ENCODE results near the gene AKR1E2. TPM values are rescaled to one million over a fixed set of nuclear protein-coding genes. Genes with fewer than 3 reads are reported as not detected.

The AKR1E2 gene
- total RNA-seq, 1 donor = 19.3 TPM

GRCh38 chr10:4846775-4847174, 20.8 kb downstream of the AKR1E2 start:
- H3K4me3 ChIP-seq (ENCODE audit: low read length) = no peak overlapping the region
- H3K9me3 ChIP-seq (ENCODE audit: low read depth, low read length) = no peaks in the 10 kb centered on the region
- peaks cover 15% of the 10 kb centered on the region for H3K4me1 ChIP-seq (ENCODE audit: insufficient read depth, low read length)
- H3K27me3 ChIP-seq (ENCODE audit: insufficient read depth, low read length) = no peaks in the 10 kb centered on the region

- peaks cover 15% of the 10 kb centered on the region for H3K4me1 ChIP-seq (ENCODE audit: insufficient read depth, low read length)
- no peaks in the 10 kb centered on the region for H3K9me3 ChIP-seq (ENCODE audit: low read depth, low read length)
- no peak overlapping the region for H3K4me3 ChIP-seq (ENCODE audit: low read length)
- H3K27me3 ChIP-seq (ENCODE audit: insufficient read depth, low read length) = no peaks in the 10 kb centered on the region
Observed at GRCh38 chr10:4847561-4848355, 21.8 kb downstream of the AKR1E2 start.

- Histone ChIP-seq H3K4me1 (ENCODE audit: insufficient read depth, low read length) (peaks cover 15% of the 10 kb centered on the region), H3K9me3 (ENCODE audit: low read depth, low read length) (no peaks in the 10 kb centered on the region), H3K27me3 (ENCODE audit: insufficient read depth, low read length) (no peaks in the 10 kb centered on the region), H3K4me3 (ENCODE audit: low read length) (no peak overlapping the region)
Observed at GRCh38 chr10:4848356-4849041, 22.5 kb downstream of the AKR1E2 start.

- no peaks in the 10 kb centered on the region for H3K27me3 ChIP-seq (ENCODE audit: insufficient read depth, low read length)
- no peaks in the 10 kb centered on the region for H3K9me3 ChIP-seq (ENCODE audit: low read depth, low read length)
- peaks cover 15% of the 10 kb centered on the region for H3K4me1 ChIP-seq (ENCODE audit: insufficient read depth, low read length)
- H3K4me3 ChIP-seq (ENCODE audit: low read length) = no peak overlapping the region
Observed at GRCh38 chr10:4849042-4849402, 23.0 kb downstream of the AKR1E2 start.

- Histone ChIP-seq H3K4me1 (ENCODE audit: insufficient read depth, low read length) (peaks cover 15% of the 10 kb centered on the region), H3K4me3 (ENCODE audit: low read length) (no peak overlapping the region), H3K9me3 (ENCODE audit: low read depth, low read length) (no peaks in the 10 kb centered on the region), H3K27me3 (ENCODE audit: insufficient read depth, low read length) (no peaks in the 10 kb centered on the region)
Observed at GRCh38 chr10:4849555-4850242, 23.7 kb downstream of the AKR1E2 start.

- Histone ChIP-seq H3K4me1 (ENCODE audit: insufficient read depth, low read length) (peaks cover 15% of the 10 kb centered on the region), H3K27me3 (ENCODE audit: insufficient read depth, low read length) (no peaks in the 10 kb centered on the region), H3K9me3 (ENCODE audit: low read depth, low read length) (no peaks in the 10 kb centered on the region), H3K4me3 (ENCODE audit: low read length) (no peak overlapping the region)
Observed at GRCh38 chr10:4850397-4850796, 24.4 kb downstream of the AKR1E2 start.

GRCh38 chr10:4851176-4851575, 25.2 kb downstream of the AKR1E2 start:
- H3K27me3 ChIP-seq (ENCODE audit: insufficient read depth, low read length) = no peaks in the 10 kb centered on the region
- no peaks in the 10 kb centered on the region for H3K9me3 ChIP-seq (ENCODE audit: low read depth, low read length)
- H3K4me3 ChIP-seq (ENCODE audit: low read length) = no peak overlapping the region
- peaks cover 15% of the 10 kb centered on the region for H3K4me1 ChIP-seq (ENCODE audit: insufficient read depth, low read length)

DNA sequence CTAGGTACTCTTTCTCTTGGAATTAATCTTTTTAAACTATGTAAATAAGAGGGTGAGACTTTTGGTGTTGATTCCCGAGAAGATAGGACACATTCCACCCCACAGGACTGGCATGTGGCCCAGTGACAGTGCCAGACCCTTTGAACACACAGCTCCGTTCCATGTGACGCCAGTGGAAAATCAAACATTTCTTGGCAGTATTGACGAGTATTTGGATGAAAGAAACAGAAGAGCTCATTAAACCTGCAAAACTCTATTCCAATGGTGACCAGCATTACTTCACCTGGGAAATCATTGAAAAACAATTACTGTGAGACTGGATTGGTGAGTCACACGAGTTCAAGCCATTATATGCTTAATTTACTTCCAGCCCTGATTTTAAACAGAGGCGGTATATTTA, 25.8 kb downstream of the AKR1E2 start:
- H3K4me3 ChIP-seq (ENCODE audit: low read length) = no peak overlapping the region
- no peaks in the 10 kb centered on the region for H3K9me3 ChIP-seq (ENCODE audit: low read depth, low read length)
- peaks cover 15% of the 10 kb centered on the region for H3K4me1 ChIP-seq (ENCODE audit: insufficient read depth, low read length)
- no peaks in the 10 kb centered on the region for H3K27me3 ChIP-seq (ENCODE audit: insufficient read depth, low read length)

GRCh38 chr10:4865945-4866661, 40.1 kb downstream of the AKR1E2 start:
- Histone ChIP-seq H3K4me3 (ENCODE audit: low read length) (no peak overlapping the region), H3K27me3 (ENCODE audit: insufficient read depth, low read length) (no peaks in the 10 kb centered on the region), H3K9me3 (ENCODE audit: low read depth, low read length) (no peaks in the 10 kb centered on the region), H3K4me1 (ENCODE audit: insufficient read depth, low read length) (no peaks in the 10 kb centered on the region)

DNA sequence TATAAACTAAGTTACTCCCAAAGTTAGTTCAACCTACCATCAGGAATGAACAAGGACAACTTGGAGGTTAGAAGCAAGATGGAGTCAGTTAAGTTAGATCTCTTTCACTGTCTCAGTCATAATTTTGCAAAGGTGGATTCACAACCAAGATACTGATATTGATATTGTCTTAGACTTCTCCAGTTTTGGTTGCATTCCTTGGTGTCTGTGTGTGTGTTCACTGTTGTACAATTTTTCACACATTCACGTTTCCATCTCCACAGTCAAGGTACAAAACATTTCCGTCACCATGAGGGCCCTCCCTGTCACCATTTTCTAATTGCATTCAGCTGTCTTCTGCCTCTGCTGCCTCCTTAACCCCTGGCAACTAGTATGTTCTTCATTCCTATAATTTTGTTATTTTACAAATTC, 41.1 kb downstream of the AKR1E2 start:
- no peaks in the 10 kb centered on the region for H3K9me3 ChIP-seq (ENCODE audit: low read depth, low read length)
- no peaks in the 10 kb centered on the region for H3K27me3 ChIP-seq (ENCODE audit: insufficient read depth, low read length)
- no peak overlapping the region for H3K4me3 ChIP-seq (ENCODE audit: low read length)
- H3K4me1 ChIP-seq (ENCODE audit: insufficient read depth, low read length) = no peaks in the 10 kb centered on the region

DNA sequence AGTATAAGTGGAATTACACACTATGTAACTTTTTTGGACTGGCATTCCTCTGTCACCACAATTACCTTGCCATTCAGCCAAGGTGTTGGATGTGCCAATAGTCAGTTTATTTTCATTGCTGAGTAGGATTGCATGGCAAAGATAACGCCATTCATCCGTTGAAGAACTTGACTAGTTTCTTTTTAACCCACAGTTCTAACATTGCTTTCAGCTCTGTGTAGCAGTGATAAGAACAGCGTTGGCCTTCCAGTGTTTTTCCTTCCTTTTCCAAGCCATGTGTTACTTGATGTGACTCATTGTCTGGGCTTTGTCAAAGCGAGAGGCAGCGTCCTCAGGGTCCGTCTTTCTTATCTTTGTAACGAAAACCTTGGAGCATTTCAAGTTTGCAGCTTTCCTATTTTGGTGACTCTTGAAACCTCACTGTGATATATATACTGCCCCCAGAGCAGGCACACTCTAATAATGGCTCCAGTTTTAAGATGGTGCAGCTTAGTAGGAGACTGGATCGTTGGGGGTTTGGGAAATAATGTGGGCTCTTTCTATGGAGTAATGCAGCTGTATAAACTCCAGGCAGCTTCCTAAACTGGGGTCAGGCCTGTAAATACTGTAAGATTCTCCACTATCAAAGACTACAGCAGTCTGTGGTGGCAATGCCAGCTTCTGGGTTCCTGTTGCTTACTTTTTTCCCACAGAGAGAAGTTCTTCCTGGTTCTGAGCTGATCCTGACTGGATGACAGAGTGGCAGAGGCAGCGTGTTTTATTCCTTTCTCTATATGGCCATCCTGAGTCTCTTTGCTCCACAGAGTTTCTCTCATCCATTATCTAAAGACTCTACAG, 41.7 kb downstream of the AKR1E2 start:
- Histone ChIP-seq H3K4me3 (ENCODE audit: low read length) (no peak overlapping the region), H3K27me3 (ENCODE audit: insufficient read depth, low read length) (no peaks in the 10 kb centered on the region), H3K4me1 (ENCODE audit: insufficient read depth, low read length) (no peaks in the 10 kb centered on the region), H3K9me3 (ENCODE audit: low read depth, low read length) (no peaks in the 10 kb centered on the region)

GRCh38 chr10:4868357-4868657, 42.3 kb downstream of the AKR1E2 start:
- H3K4me1 ChIP-seq (ENCODE audit: insufficient read depth, low read length) = no peaks in the 10 kb centered on the region
- H3K9me3 ChIP-seq (ENCODE audit: low read depth, low read length) = no peaks in the 10 kb centered on the region
- no peak overlapping the region for H3K4me3 ChIP-seq (ENCODE audit: low read length)
- H3K27me3 ChIP-seq (ENCODE audit: insufficient read depth, low read length) = no peaks in the 10 kb centered on the region

GRCh38 chr10:4882704-4883078, 56.7 kb downstream of the AKR1E2 start:
- H3K9me3 ChIP-seq (ENCODE audit: low read depth, low read length) = no peaks in the 10 kb centered on the region
- H3K27me3 ChIP-seq (ENCODE audit: insufficient read depth, low read length) = no peaks in the 10 kb centered on the region
- no peaks in the 10 kb centered on the region for H3K4me1 ChIP-seq (ENCODE audit: insufficient read depth, low read length)
- H3K4me3 ChIP-seq (ENCODE audit: low read length) = no peak overlapping the region

GRCh38 chr10:4883079-4883739, 57.2 kb downstream of the AKR1E2 start:
- H3K4me3 ChIP-seq (ENCODE audit: low read length) = no peak overlapping the region
- no peaks in the 10 kb centered on the region for H3K9me3 ChIP-seq (ENCODE audit: low read depth, low read length)
- no peaks in the 10 kb centered on the region for H3K27me3 ChIP-seq (ENCODE audit: insufficient read depth, low read length)
- H3K4me1 ChIP-seq (ENCODE audit: insufficient read depth, low read length) = no peaks in the 10 kb centered on the region
